H9 (cell line): ENCODE measurements around the gene TEX13D. TPM values are rescaled to one million over a fixed set of nuclear protein-coding genes. Genes with fewer than 3 reads are reported as not detected.

Experiments used
- DNase-seq: peaks from one replicate; pipeline ENCODE4 v3.0.0-alpha.2; 2017
- H2AFZ ChIP-seq: one replicate; pipeline ENCODE4 v1.6.1; 2013; ENCODE audit warnings: mild to moderate bottlenecking, low read length, control low read depth, moderate library complexity
- H2AK5ac ChIP-seq: 2 replicates; pipeline ENCODE4 v1.6.1; 2013; ENCODE audit warnings: low read length, control low read depth, mixed read lengths; ENCODE audit not compliant: insufficient read length
- H2BK120ac ChIP-seq: one replicate; pipeline ENCODE4 v1.6.1; 2013; ENCODE audit warnings: low read depth, mild to moderate bottlenecking, low read length, control low read depth, inconsistent platforms; ENCODE audit not compliant: poor library complexity, severe bottlenecking
- H2BK12ac ChIP-seq: 2 replicates; pipeline ENCODE4 v1.6.1; 2013; ENCODE audit warnings: low read length, control low read depth, mixed read lengths, low read depth; ENCODE audit not compliant: insufficient read length
- H2BK15ac ChIP-seq: 2 replicates; pipeline ENCODE4 v1.6.1; 2013; ENCODE audit warnings: low read depth, low read length, control low read depth
- H2BK20ac ChIP-seq: one replicate; pipeline ENCODE4 v1.6.1; 2013; ENCODE audit warnings: low read depth, mild to moderate bottlenecking, low read length, control low read depth, inconsistent platforms; ENCODE audit not compliant: poor library complexity, severe bottlenecking
- H2BK5ac ChIP-seq: 2 replicates; pipeline ENCODE4 v1.6.1; 2013; ENCODE audit warnings: low read length, control low read depth, mixed read lengths; ENCODE audit not compliant: insufficient read length
- H3K14ac ChIP-seq: 2 replicates; pipeline ENCODE4 v1.6.1; 2013; ENCODE audit warnings: low read length, control low read depth; ENCODE audit not compliant: insufficient read depth
- H3K18ac ChIP-seq: 2 replicates; pipeline ENCODE4 v1.6.1; 2013; ENCODE audit warnings: low read depth, mild to moderate bottlenecking, mixed read lengths, low read length, control low read depth; ENCODE audit not compliant: insufficient read length
- H3K23ac ChIP-seq: 2 replicates; pipeline ENCODE4 v1.6.1; 2013; ENCODE audit warnings: low read length, control low read depth, mixed read lengths, low read depth; ENCODE audit not compliant: insufficient read length
- H3K23me2 ChIP-seq: 2 replicates; pipeline ENCODE4 v1.6.1; 2013; ENCODE audit warnings: low read depth, mild to moderate bottlenecking, mixed read lengths, low read length, control low read depth; ENCODE audit not compliant: insufficient read length, poor library complexity, severe bottlenecking
- H3K27ac ChIP-seq: 2 replicates; pipeline ENCODE4 v1.5.1; 2013; ENCODE audit warnings: low read length, control low read depth, mixed read lengths, low read depth; ENCODE audit not compliant: insufficient read length
- H3K27me3 ChIP-seq: 2 replicates; pipeline ENCODE4 v1.6.1; 2013; ENCODE audit warnings: low read length, control low read depth, inconsistent platforms; ENCODE audit not compliant: insufficient read depth
- H3K4ac ChIP-seq: 2 replicates; pipeline ENCODE4 v1.6.1; 2013; ENCODE audit warnings: low read depth, mild to moderate bottlenecking, control low read depth, inconsistent platforms, low read length, moderate library complexity
- H3K4me1 ChIP-seq: 2 replicates; pipeline ENCODE4 v1.6.1; 2013; ENCODE audit warnings: low read length, control low read depth, inconsistent platforms; ENCODE audit not compliant: insufficient read depth
- H3K4me2 ChIP-seq: 2 replicates; pipeline ENCODE4 v1.6.1; 2013; ENCODE audit warnings: low read length, control low read depth, mixed read lengths; ENCODE audit not compliant: insufficient read length, insufficient read depth
- H3K56ac ChIP-seq: 2 replicates; pipeline ENCODE4 v1.6.1; 2013; ENCODE audit warnings: low read depth, mild to moderate bottlenecking, mixed read lengths, low read length, control low read depth; ENCODE audit not compliant: insufficient read length
- H3K79me1 ChIP-seq: 2 replicates; pipeline ENCODE4 v1.6.1; 2013; ENCODE audit warnings: low read depth, mild to moderate bottlenecking, moderate library complexity, low read length, control low read depth, inconsistent platforms; ENCODE audit not compliant: insufficient read depth, poor library complexity, severe bottlenecking
- H3K79me2 ChIP-seq: 2 replicates; pipeline ENCODE4 v1.6.1; 2013; ENCODE audit warnings: low read length, control low read depth, inconsistent platforms; ENCODE audit not compliant: insufficient read depth
- H3K9ac ChIP-seq: 2 replicates; pipeline ENCODE4 v1.6.1; 2013; ENCODE audit warnings: low read length, control low read depth, mixed read lengths; ENCODE audit not compliant: insufficient read length; ENCODE audit errors: extremely low read depth
- H3K9me3 ChIP-seq: one replicate; pipeline ENCODE4 v1.6.1; 2013; ENCODE audit warnings: low read depth, low read length, inconsistent platforms; ENCODE audit not compliant: control insufficient read depth
- H3T11ph ChIP-seq: one replicate; pipeline ENCODE4 v1.6.1; 2013; ENCODE audit warnings: mild to moderate bottlenecking, low read length, control low read depth, inconsistent platforms
- H4K20me1 ChIP-seq: one replicate; pipeline ENCODE4 v1.6.1; 2013; ENCODE audit not compliant: control insufficient read depth, insufficient read length, insufficient read depth
- H4K5ac ChIP-seq: 2 replicates; pipeline ENCODE4 v1.6.1; 2013; ENCODE audit warnings: low read depth, mild to moderate bottlenecking, mixed read lengths, low read length, control low read depth; ENCODE audit not compliant: insufficient read length
- H4K8ac ChIP-seq: replicated peaks from 2 replicates; pipeline ENCODE4 v1.6.1; 2013; ENCODE audit warnings: low read length, control low read depth, mixed read lengths, low read depth; ENCODE audit not compliant: insufficient read length
- H4K91ac ChIP-seq: 2 replicates; pipeline ENCODE4 v1.6.1; 2013; ENCODE audit warnings: low read depth, mild to moderate bottlenecking, moderate library complexity, mixed read lengths, low read length, control low read depth; ENCODE audit not compliant: insufficient read length
- H3K27ac Mint-ChIP-seq, 3 experiments: 2 replicates in 2 of 3; 3 replicates in 1 of 3; pipeline ENCODE4 v1.8.0; 2020 to 2021; ENCODE audit warnings: mixed read lengths in 3 of 3, mild to moderate bottlenecking in 1 of 3, moderate library complexity in 1 of 3
- H3K27me3 Mint-ChIP-seq: 2 replicates; pipeline ENCODE4 v1.8.0; 2021; ENCODE audit warnings: low read depth, mild to moderate bottlenecking, moderate library complexity, mixed read lengths
- H3K36me3 Mint-ChIP-seq, 3 experiments: 2 replicates in 2 of 3; 3 replicates in 1 of 3; pipeline ENCODE4 v1.8.0; 2020 to 2021; ENCODE audit warnings: low read depth in 3 of 3, mixed read lengths in 3 of 3; ENCODE audit not compliant: insufficient read depth in 1 of 3
- H3K4me1 Mint-ChIP-seq, 2 experiments: 2 replicates each; pipeline ENCODE4 v1.8.0; 2020; ENCODE audit warnings: mixed read lengths in 2 of 2
- H3K4me3 Mint-ChIP-seq, 2 experiments: 2 replicates in 1 of 2; 3 replicates in 1 of 2; pipeline ENCODE4 v1.8.0; 2020 to 2021; ENCODE audit warnings: mild to moderate bottlenecking in 2 of 2, mixed read lengths in 2 of 2, moderate library complexity in 1 of 2
- H3K9me3 Mint-ChIP-seq, 2 experiments: 2 replicates in 1 of 2; 3 replicates in 1 of 2; pipeline ENCODE4 v1.8.0; 2020; ENCODE audit warnings: mild to moderate bottlenecking in 2 of 2, mixed read lengths in 2 of 2, moderate library complexity in 1 of 2
- CTCF ChIP-seq: fragments of 200-600 bp; sonication (generic); conservative IDR thresholded peaks from 3 replicates; pipeline ENCODE4 v1.8.0; 2021; ENCODE audit warnings: antibody characterized with exemption, mild to moderate bottlenecking
- WGBS: extraction: QIAGEN DNeasy Blood & Tissue Kit; methylation state at CpG from one replicate; pipeline ENCODE4 v1.1.7; 2013; ENCODE audit warnings: missing lambda C conversion rate, low lambda C conversion rate, mixed read lengths; ENCODE audit not compliant: insufficient read length; ENCODE audit errors: extremely low coverage; 5-methylcytosine and 5-hydroxymethylcytosine counted together
- total RNA-seq: library from RNA; stranded (reverse); gene quantifications from 2 replicates; pipeline ENCODE4 v1.2.1, GENCODE V29; 2021

The TEX13D gene
- total RNA-seq, 1 experiment from 2014 or later = 0.15 TPM

GRCh38 chrX:124341396-124342132 lies 9.1 kb downstream of the TEX13D start:
- Histone ChIP-seq H3K27me3 (no peaks in the 10 kb centered on the region), H4K20me1 (no peaks in the 10 kb centered on the region), H3K18ac (no peak overlapping the region), H3K9ac (no peak overlapping the region), H2BK120ac (no peak overlapping the region), H3K23ac (no peak overlapping the region), H3K9me3 (no peaks in the 10 kb centered on the region), H3K4ac (no peak overlapping the region), H4K91ac (no peak overlapping the region), H3K4me2 (no peak overlapping the region), H2BK15ac (no peak overlapping the region), H3K14ac (no peak overlapping the region), H4K5ac (no peak overlapping the region), H3K79me2 (no peaks in the 10 kb centered on the region), H3K27ac (no peak overlapping the region), H3K56ac (no peak overlapping the region), H2AFZ (no peak overlapping the region), H2BK20ac (no peak overlapping the region), H2BK12ac (no peak overlapping the region), H4K8ac (no peak overlapping the region), H2BK5ac (no peak overlapping the region), H3K79me1 (no peaks in the 10 kb centered on the region), H3K4me1 (no peaks in the 10 kb centered on the region), H2AK5ac (no peak overlapping the region), H3K23me2 (no peaks in the 10 kb centered on the region), H3T11ph (no peak overlapping the region)
- TF ChIP-seq CTCF = no peak
- Mint-ChIP-seq H3K36me3 (no peaks in the 10 kb centered on the region), H3K27me3 (no peaks in the 10 kb centered on the region; the same call in none of the 2 replicates), H3K4me1 (peaks cover 0 to 5% of the 10 kb centered on the region in 2 experiments; a peak in 1 of 4 replicates), H3K9me3 (peaks cover 0 to 4% of the 10 kb centered on the region in 2 experiments; a peak in 1 of 5 replicates), H3K27ac (no peak overlapping the region), H3K4me3 (no peak overlapping the region)
- no peak for DNase-seq
- WGBS = no CpG with 5 or more reads among the region's 7 CpGs
